ENCODE measurements around the gene REXO5. TPM values are rescaled to one million over a fixed set of nuclear protein-coding genes. Genes with fewer than 3 reads are reported as not detected.

REXO5 gene
- polyA plus RNA-seq, 1 donor from 2014 or later: not detected

DNA sequence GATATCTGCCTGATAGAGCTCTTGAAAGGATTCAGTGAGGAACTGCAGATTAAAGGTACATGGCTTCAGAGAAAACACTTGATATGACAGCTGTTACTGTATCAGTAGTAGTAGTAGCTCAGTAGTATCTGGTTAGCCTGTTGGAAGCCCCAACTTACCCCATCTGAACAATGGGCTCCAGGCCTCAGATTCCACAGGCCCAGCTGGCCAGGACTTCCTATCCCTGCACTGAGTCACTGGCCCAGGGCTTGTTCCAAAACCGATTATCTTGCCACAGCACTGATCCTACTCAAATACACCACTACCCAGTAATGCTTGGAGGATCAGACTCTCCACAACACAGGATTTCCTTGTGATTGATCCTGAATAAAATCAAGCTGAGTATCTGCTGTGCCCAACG lies 61.3 kb downstream of the REXO5 start:
- H3K4me3 Mint-ChIP-seq: no peak overlapping the region
- no peaks in the 10 kb centered on the region for H3K27me3 Mint-ChIP-seq
- H3K27ac Mint-ChIP-seq: no peak overlapping the region
- peaks cover 2% of the 10 kb centered on the region for H3K36me3 Mint-ChIP-seq
- H3K9me3 Mint-ChIP-seq: peaks cover 0 to 1% (median 0%) of the 10 kb centered on the region in 3 donors
- H3K4me1 Mint-ChIP-seq: peaks cover 4 to 18% (median 14%) of the 10 kb centered on the region in 3 donors

DNA sequence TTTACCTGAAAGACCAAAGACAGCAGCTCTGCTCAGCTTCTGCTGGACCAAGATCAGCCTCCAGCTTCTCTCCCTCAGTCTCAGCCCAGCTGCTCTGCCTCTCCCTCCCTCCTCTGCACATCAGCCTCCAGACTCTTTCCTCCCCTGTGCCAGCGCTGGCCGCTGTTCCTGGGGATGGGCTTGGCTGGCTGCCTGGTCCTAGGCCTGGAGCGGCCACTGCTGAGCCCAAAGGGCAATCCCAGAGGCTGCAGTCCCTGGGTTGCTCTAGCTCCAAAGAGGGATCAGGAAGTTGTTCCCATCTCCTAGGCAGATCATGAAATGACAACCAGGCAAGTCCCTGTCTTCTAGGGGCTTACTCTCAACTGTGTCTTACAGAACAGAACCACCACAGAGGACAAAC lies 62.6 kb downstream of the REXO5 start:
- Mint-ChIP-seq H3K4me3 (no peak overlapping the region), H3K27ac (no peak overlapping the region), H3K9me3 (no peaks in the 10 kb centered on the region), H3K27me3 (no peaks in the 10 kb centered on the region), H3K4me1 (peaks cover 9 to 21% (median 20%) of the 10 kb centered on the region in 3 donors), H3K36me3 (peaks cover 2% of the 10 kb centered on the region)

DNA sequence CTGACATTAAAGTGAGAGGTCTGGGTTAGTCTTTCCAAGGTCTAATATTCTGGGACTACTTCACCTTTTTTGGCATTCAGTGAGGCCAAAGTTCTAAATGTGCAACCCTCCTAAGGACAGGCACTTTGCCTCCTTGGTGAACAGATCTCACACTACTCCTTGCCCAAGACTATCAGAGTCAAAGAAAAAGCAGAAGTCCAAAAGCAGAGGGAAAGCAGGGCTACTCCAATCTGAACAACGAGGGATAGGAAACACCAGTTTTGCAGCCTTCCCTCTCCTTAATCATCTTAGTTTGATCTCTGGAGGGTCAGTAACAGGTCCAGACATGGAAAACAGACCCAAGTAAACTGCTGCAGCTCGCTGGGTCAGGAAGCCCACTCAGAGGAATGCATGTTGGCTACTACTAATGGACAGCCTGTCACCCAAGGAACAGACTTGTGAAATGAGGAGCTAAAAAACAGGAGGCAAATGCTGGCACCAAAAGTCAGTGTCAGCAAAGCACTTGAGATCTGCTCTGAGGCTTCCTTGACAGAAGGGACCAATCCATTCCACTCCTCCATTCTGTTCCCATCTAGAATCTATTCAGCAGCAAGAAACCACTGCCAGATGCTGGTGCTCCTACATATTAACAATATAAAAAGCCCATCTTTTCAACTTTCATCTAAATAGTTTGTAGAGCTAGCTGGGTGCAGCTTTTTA lies 63.9 kb downstream of the REXO5 start:
- H3K4me3 Mint-ChIP-seq: peak overlapping the region in 1 of 4 donors; percentile 16
- no peak overlapping the region for H3K27ac Mint-ChIP-seq
- peaks cover 17 to 25% (median 24%) of the 10 kb centered on the region in 3 donors for H3K4me1 Mint-ChIP-seq
- H3K36me3 Mint-ChIP-seq: peaks cover 2% of the 10 kb centered on the region
- no peaks in the 10 kb centered on the region for H3K27me3 Mint-ChIP-seq
- no peaks in the 10 kb centered on the region for H3K9me3 Mint-ChIP-seq

DNA sequence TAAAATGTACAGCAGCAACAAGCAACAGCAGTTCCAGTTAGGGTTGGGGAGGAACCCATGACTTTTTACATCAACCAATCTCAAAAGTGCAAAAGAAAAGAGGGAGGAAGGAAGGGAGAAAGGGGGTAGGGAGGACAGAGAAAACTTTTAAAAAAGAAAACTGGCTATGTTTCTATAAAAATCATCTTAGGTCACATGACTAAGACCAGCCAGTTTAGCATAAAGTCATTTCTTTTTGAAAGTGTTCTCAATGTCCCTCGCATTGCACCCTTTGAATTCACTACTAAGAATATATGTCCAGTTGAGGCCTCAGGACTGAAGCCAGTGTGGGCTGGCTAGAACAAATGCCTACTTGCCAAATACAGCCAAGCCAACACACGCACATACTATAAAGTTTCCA lies 64.9 kb downstream of the REXO5 start:
- H3K4me1 Mint-ChIP-seq: peaks cover 21 to 32% (median 28%) of the 10 kb centered on the region in 3 donors
- peaks cover 3% of the 10 kb centered on the region for H3K36me3 Mint-ChIP-seq
- no peaks in the 10 kb centered on the region for H3K9me3 Mint-ChIP-seq
- no peak overlapping the region for H3K4me3 Mint-ChIP-seq
- H3K27me3 Mint-ChIP-seq: no peaks in the 10 kb centered on the region
- H3K27ac Mint-ChIP-seq: no peak overlapping the region

DNA sequence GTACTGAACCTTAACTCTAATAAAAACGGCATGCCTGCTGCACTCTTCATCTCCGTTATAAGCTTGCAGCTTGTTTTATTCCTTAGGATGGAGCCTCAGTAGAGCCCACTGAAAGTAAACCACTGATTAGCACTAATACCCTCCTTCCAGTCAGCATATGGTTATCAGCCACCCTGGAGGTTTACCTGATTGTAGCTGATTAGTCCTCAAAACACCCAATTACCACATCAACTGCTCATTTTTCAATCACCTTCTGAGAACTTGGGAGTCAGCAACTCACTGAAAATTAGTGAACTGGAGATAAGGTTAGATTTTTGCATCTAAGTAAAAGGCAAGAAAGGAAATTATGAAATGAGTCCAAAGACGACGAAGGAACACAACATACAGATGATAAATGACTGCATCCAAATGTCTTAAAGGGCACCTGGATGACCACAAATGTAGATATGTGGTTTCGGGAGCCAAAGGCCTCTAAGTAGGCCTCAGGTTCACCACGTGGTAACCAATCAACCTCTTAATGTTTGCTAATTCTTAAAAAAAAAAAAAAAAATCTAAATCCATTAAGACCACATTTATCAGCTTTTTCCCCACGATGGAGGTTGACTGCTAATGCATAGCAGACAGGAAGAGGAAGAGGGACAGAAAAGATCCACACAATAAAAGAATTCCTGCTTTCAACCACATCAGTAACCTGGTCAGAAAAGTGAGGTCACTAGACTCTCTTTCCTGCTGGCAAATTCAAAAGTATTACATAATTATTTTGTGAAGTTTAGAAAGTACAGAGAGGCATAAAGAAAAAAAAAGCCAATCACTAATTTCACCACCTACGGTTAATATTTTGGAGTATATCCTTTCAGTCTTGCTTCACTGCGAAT lies 65.9 kb downstream of the REXO5 start:
- H3K27me3 Mint-ChIP-seq: no peaks in the 10 kb centered on the region
- H3K4me3 Mint-ChIP-seq: no peak overlapping the region
- no peak overlapping the region for H3K27ac Mint-ChIP-seq
- no peaks in the 10 kb centered on the region for H3K9me3 Mint-ChIP-seq
- H3K36me3 Mint-ChIP-seq: peaks cover 3% of the 10 kb centered on the region
- peaks cover 22 to 38% (median 28%) of the 10 kb centered on the region in 3 donors for H3K4me1 Mint-ChIP-seq

DNA sequence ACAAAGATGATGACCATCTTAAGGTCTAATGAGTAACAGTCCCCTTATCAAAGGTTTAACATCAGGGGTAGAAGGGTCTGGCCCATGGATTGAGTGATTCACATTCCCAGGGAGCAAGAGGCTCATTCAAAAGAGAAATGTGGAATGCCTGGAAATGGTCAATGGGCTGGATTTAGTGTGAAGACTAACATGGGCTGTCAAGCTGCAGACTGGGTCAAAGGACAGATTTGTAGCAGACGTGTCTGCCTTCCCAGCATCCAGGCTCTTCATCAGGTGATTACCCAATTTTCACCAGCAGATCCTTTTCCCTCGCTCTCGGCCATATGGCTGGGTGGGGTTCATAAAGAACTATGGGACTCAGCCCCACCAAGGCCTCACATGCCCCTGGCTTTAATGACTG lies 67.0 kb downstream of the REXO5 start:
- peak overlapping the region; percentile 39 to 91 (median 79) for H3K27ac Mint-ChIP-seq
- H3K4me3 Mint-ChIP-seq: peak overlapping the region in 1 of 4 donors; percentile 27

DNA sequence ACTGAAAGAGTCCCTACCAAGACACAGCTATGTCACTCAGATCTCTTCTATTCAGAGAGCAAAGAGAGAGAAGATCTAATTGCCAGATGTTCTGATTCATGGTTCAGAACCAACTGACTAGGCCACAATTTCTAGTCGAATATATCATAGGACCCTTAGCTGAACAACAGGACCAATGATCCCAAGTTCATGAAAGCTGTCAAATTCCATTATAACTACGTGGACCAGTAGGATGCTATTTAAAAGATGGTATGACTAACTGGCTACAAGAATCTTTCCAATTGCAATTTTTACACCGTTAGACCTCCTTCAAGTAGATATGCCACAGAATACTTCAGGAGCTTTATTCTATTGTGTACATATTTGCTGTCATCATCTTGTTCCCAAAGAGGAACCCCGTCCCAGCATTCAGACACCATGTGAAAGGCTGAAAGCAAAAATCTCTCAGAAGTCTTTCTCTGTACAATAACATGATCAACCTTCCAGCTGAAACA lies 67.8 kb downstream of the REXO5 start:
- H3K27ac Mint-ChIP-seq: peak overlapping the region; percentile 39 to 91 (median 79)
- H3K4me3 Mint-ChIP-seq: peak overlapping the region; percentile 11 to 88 (median 54)
- no peaks in the 10 kb centered on the region for H3K27me3 Mint-ChIP-seq
- no peaks in the 10 kb centered on the region for H3K9me3 Mint-ChIP-seq
- peaks cover 3% of the 10 kb centered on the region for H3K36me3 Mint-ChIP-seq
- H3K4me1 Mint-ChIP-seq: peaks cover 26 to 41% (median 35%) of the 10 kb centered on the region in 3 donors

More for the DNA sequence above, 67.0 kb downstream of the REXO5 start:
- H3K27me3 Mint-ChIP-seq: no peaks in the 10 kb centered on the region
- peaks cover 3% of the 10 kb centered on the region for H3K36me3 Mint-ChIP-seq
- H3K4me1 Mint-ChIP-seq: peaks cover 25 to 42% (median 32%) of the 10 kb centered on the region in 3 donors
- H3K9me3 Mint-ChIP-seq: no peaks in the 10 kb centered on the region

DNA sequence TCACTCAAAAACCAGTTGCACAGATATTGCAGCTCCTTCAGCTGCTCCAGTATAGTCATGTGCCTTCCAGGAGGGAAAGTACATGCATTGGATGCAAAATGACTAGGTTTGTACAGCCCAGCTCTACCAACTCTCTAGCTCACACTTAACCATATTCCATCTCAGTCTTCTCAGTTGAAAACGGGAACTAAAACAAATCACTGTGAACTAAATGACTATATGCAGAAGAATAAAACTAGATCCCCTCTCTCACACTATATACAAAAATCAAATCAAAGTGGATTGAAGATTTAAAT lies 69.0 kb downstream of the REXO5 start:
- Mint-ChIP-seq H3K4me3 (peak overlapping the region in 3 of 4 donors; percentile 6 to 84 (median 25)), H3K4me1 (peaks cover 32 to 46% (median 40%) of the 10 kb centered on the region in 3 donors), H3K36me3 (peaks cover 3% of the 10 kb centered on the region), H3K27me3 (no peaks in the 10 kb centered on the region), H3K27ac (peak overlapping the region in 1 of 3 donors; percentile 0), H3K9me3 (no peaks in the 10 kb centered on the region)

DNA sequence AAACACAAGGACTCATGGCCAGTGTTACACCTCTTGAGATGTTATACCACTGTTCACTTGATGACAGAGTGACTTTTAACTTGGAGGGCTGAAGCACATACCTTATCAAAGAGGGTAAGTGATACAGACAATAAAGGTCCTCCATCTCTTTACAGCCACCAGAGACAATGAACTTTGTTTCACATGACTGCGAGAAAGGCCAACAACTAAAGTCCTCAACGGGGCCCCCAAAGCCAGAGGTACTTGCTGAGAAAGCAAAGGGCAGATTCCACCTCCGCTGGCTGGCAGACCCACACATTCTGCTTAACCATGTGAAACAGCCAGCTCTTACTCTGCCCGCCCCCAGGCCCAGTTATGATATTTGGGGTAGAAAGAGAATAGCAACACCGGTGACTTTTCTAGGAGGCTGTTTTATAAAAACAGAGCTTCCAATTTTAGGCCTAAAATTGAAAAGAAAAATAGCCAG lies 72.4 kb downstream of the REXO5 start:
- Mint-ChIP-seq H3K27ac (no peak overlapping the region), H3K4me3 (no peak overlapping the region), H3K27me3 (no peaks in the 10 kb centered on the region), H3K36me3 (peaks cover 3% of the 10 kb centered on the region), H3K9me3 (no peaks in the 10 kb centered on the region), H3K4me1 (peaks cover 29 to 42% (median 32%) of the 10 kb centered on the region in 3 donors)

DNA sequence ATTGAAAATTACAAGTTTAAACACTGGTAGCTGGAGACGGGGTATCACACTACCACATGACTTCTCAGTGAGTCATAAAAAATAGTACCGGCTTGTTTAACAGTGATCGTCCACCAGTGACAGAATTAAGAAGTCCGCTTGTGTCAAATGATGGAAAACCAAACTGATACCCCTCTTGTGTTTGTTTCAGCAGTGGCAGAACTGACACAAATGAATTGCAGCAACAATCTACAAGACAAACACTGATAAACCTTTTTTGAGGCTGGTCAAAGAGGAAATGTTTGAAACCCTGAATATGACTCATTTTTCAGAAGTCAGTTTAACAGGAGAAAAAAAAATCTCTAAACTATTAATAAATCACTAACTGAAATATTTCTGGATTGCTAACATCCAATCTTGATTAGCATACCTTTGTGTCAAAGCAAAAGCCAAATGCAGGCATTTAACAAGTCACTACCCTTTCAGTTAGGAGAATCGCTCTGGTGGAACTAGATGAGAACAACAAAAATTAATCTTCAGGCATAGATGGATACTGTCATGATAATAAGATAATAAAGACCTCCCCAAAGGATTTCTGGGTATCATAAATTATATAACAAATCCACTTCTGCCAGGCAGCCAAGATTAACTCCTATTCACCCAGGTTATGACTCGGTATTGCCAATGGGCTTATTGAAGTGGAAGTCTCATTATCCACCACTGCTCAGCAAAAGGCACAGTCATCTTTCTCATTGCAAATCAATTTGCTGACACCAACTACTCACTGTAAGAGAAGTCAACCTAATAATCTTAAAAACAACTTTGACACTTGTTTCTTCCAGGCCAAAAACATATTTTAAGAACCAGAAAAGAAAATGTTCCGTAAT lies 73.1 kb downstream of the REXO5 start:
- no peak overlapping the region for H3K27ac Mint-ChIP-seq
- peaks cover 24 to 36% (median 26%) of the 10 kb centered on the region in 3 donors for H3K4me1 Mint-ChIP-seq
- peaks cover 6% of the 10 kb centered on the region for H3K36me3 Mint-ChIP-seq
- peak overlapping the region in 1 of 4 donors; percentile 58 for H3K4me3 Mint-ChIP-seq
- H3K9me3 Mint-ChIP-seq: no peaks in the 10 kb centered on the region
- H3K27me3 Mint-ChIP-seq: no peaks in the 10 kb centered on the region

DNA sequence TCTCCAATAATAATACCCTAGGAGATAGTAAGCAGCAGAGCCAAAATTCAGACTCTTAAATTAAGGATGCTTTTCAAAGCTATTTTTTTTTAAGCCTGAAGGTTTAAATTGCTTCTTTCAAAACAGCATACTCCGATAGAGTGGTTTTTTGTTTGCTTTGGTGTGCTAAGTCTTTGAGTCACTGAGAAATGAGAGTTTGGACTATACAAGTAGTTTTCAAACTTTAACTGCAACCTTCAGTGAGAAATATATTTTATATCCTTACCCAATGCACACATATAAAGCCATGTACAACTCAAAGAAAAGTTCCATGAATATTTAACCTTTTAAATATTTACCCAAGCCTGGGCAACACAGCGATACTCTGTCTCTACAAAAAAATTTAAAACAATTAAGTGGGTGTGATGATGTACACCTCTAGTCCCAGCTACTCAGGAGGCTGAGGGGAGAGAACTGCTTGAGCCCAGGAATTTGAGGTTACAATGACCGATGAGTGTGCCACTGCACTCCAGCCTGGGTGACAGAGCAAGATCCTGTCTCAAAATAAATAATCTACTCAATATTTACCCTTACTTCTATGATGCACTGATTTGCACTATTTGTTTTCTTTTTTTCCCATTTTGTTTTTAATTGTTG lies 74.7 kb downstream of the REXO5 start:
- peaks cover 16 to 26% (median 17%) of the 10 kb centered on the region in 3 donors for H3K4me1 Mint-ChIP-seq
- no peaks in the 10 kb centered on the region for H3K9me3 Mint-ChIP-seq
- no peak overlapping the region for H3K4me3 Mint-ChIP-seq
- H3K27me3 Mint-ChIP-seq: no peaks in the 10 kb centered on the region
- H3K27ac Mint-ChIP-seq: peak overlapping the region in 1 of 3 donors; percentile 3
- H3K36me3 Mint-ChIP-seq: peaks cover 6% of the 10 kb centered on the region

DNA sequence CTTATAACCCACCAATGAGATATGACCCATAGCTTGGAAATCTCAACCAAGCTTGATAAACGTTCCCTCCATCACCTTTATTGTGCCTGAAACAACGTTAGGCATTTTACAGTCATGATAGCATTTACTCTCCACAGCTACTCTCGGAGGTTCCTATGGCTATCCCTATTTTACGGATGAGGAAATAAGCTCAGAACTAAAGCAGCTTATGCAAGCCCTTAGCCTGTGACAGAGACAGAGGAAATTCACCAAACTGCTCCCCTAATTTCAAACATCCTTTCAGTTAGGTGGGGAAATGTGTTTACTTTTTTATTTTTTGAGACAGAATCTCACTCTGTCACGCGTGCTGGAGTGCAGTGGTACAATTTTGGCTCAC lies 75.2 kb downstream of the REXO5 start:
- H3K36me3 Mint-ChIP-seq: peaks cover 5% of the 10 kb centered on the region
- no peak overlapping the region for H3K27ac Mint-ChIP-seq
- H3K4me1 Mint-ChIP-seq: peaks cover 15 to 21% (median 16%) of the 10 kb centered on the region in 3 donors
- no peak overlapping the region for H3K4me3 Mint-ChIP-seq
- no peaks in the 10 kb centered on the region for H3K27me3 Mint-ChIP-seq
- H3K9me3 Mint-ChIP-seq: no peaks in the 10 kb centered on the region

DNA sequence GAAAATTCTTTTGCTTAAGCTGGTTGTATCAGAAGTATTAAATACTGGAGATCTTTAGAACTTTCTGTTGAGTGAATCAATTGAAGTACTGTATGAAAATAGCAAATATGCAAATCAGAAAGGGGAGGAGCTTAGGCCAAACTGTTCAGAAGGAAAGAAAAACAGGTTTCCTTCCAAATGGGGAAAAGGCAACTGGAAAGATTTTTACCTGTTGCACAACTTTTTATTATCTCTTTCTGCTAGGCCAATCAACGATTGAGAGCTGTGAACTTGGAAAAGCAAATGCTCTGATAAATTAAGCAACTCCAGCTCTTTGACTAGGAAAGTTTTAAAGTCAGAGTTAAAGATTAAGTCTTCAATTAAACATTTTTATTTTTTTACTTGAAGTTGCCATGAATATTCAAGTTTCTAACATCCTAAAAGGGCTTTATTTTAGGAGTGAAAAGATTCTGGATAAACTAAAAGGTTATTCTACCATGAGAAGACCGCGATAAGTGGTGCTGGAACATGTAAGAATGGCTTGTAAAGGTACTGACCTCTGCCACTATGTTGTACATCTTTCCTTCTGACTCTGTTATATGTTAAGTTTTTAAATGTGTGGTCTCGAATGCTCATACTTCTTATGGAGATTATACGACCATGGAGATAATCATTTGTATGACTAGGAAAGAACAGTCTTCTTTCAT lies 77.4 kb downstream of the REXO5 start:
- no peak overlapping the region for H3K27ac Mint-ChIP-seq

DNA sequence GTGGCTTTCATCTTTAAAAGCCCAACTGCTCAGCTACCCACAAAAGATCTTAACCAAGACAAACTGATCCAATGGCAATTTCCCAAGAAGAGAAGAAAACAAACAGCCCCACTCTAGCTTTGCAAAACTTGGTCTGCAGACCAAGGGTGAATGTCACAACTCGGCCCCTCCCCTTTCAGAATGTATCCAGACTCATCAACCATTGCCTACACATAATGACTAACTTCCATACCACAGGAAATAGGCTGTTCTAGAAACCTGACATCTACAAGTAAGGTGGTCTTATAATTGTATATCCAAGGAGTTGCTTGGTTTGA lies 77.9 kb downstream of the REXO5 start:
- no peaks in the 10 kb centered on the region for H3K9me3 Mint-ChIP-seq
- H3K36me3 Mint-ChIP-seq: peaks cover 5% of the 10 kb centered on the region
- peak overlapping the region in 1 of 3 donors; percentile 36 for H3K27ac Mint-ChIP-seq
- no peaks in the 10 kb centered on the region for H3K27me3 Mint-ChIP-seq
- no peak overlapping the region for H3K4me3 Mint-ChIP-seq
- peaks cover 9 to 10% (median 10%) of the 10 kb centered on the region in 3 donors for H3K4me1 Mint-ChIP-seq

More for the DNA sequence above, 77.4 kb downstream of the REXO5 start:
- Mint-ChIP-seq H3K4me1 (peaks cover 10 to 11% (median 11%) of the 10 kb centered on the region in 3 donors), H3K4me3 (no peak overlapping the region), H3K9me3 (no peaks in the 10 kb centered on the region), H3K27me3 (no peaks in the 10 kb centered on the region), H3K36me3 (peaks cover 5% of the 10 kb centered on the region)

Measured in IgD-negative memory B cell (primary cell).